HepG2 (cell line): ENCODE results near the gene INPP5K. TPM values are rescaled to one million over a fixed set of nuclear protein-coding genes. Genes with fewer than 3 reads are reported as not detected.

Source experiments
- BHLHE40 ChIP-seq: IDR thresholded peaks from 2 replicates; pipeline ENCODE4 v1.6.1; 2011; ENCODE audit warnings: low read length, improper control_type of control experiment
- BRD4 ChIP-seq: sonication (generic); formaldehyde crosslinking; IDR thresholded peaks from 2 replicates; pipeline ENCODE4 v1.4.0; 2020; ENCODE audit warnings: missing genetic modification reagents
- GZF1 ChIP-seq: sonication (generic); formaldehyde crosslinking; IDR thresholded peaks from 2 replicates; pipeline ENCODE4 v1.5.1; 2020; ENCODE audit warnings: mild to moderate bottlenecking, missing genetic modification reagents
- HMG20A ChIP-seq: IDR thresholded peaks from 2 replicates; pipeline ENCODE4 v1.6.1; 2016; ENCODE audit warnings: borderline replicate concordance
- HMGXB3 ChIP-seq: sonication (generic); formaldehyde crosslinking; IDR thresholded peaks from 2 replicates; pipeline ENCODE4 v1.4.0; 2020; ENCODE audit warnings: missing genetic modification reagents, borderline replicate concordance
- KLF15 ChIP-seq: sonication (generic); formaldehyde crosslinking; IDR thresholded peaks from 2 replicates; pipeline ENCODE4 v1.8.1; 2023; ENCODE audit warnings: borderline replicate concordance, mild to moderate bottlenecking, inconsistent platforms, missing genetic modification reagents, mixed read lengths
- MZF1 ChIP-seq: sonication (generic); formaldehyde crosslinking; IDR thresholded peaks from 2 replicates; pipeline ENCODE4 v1.8.1; 2023; ENCODE audit warnings: mild to moderate bottlenecking, missing genetic modification reagents, borderline replicate concordance
- NCOR1 ChIP-seq: fragments of 200-600 bp; sonication (generic); IDR thresholded peaks from 2 replicates; pipeline ENCODE4 v1.7.0; 2017; ENCODE audit warnings: antibody characterized with exemption, low read length, borderline replicate concordance
- NFE2L1 ChIP-seq: sonication (generic); formaldehyde crosslinking; IDR thresholded peaks from 2 replicates; pipeline ENCODE4 v1.4.0; 2020; ENCODE audit warnings: missing genetic modification reagents, mild to moderate bottlenecking, borderline replicate concordance
- PAWR ChIP-seq: sonication (generic); formaldehyde crosslinking; IDR thresholded peaks from 2 replicates; pipeline ENCODE4 v1.4.0; 2020; ENCODE audit warnings: missing genetic modification reagents, mild to moderate bottlenecking, borderline replicate concordance
- SIX1 ChIP-seq: sonication (generic); formaldehyde crosslinking; IDR thresholded peaks from 2 replicates; pipeline ENCODE4 v1.4.0; 2020; ENCODE audit warnings: missing genetic modification reagents, borderline replicate concordance
- SP2 ChIP-seq: sonication (generic); formaldehyde crosslinking; IDR thresholded peaks from 2 replicates; pipeline ENCODE4 v1.5.1; 2020; ENCODE audit warnings: mild to moderate bottlenecking, missing genetic modification reagents
- SPEN ChIP-seq: sonication (generic); formaldehyde crosslinking; IDR thresholded peaks from 2 replicates; pipeline ENCODE4 v1.5.1; 2020; ENCODE audit warnings: low read depth, mild to moderate bottlenecking, missing genetic modification reagents
- ZBTB7A ChIP-seq: sonication (generic); formaldehyde crosslinking; IDR thresholded peaks from 2 replicates; pipeline ENCODE4 v1.8.0; 2022; ENCODE audit warnings: mild to moderate bottlenecking, missing genetic modification reagents
- ZC3H4 ChIP-seq: sonication (generic); formaldehyde crosslinking; IDR thresholded peaks from 2 replicates; pipeline ENCODE4 v1.4.0; 2020; ENCODE audit warnings: missing genetic modification reagents, borderline replicate concordance
- ZFAT ChIP-seq: sonication (generic); formaldehyde crosslinking; conservative IDR thresholded peaks from 2 replicates; pipeline ENCODE4 v1.8.1; 2023; ENCODE audit warnings: missing genetic modification reagents, inconsistent platforms
- ZFP36L1 ChIP-seq: sonication (generic); formaldehyde crosslinking; IDR thresholded peaks from 2 replicates; pipeline ENCODE4 v1.8.0; 2022; ENCODE audit warnings: mild to moderate bottlenecking, missing genetic modification reagents, moderate library complexity
- ZFYVE20 ChIP-seq: sonication (generic); formaldehyde crosslinking; IDR thresholded peaks from 2 replicates; pipeline ENCODE4 v1.8.0; 2023; ENCODE audit warnings: low read depth, mild to moderate bottlenecking, moderate library complexity, missing genetic modification reagents, borderline replicate concordance
- ZNF17 ChIP-seq: sonication (generic); formaldehyde crosslinking; IDR thresholded peaks from 2 replicates; pipeline ENCODE4 v1.5.0; 2020; ENCODE audit warnings: mild to moderate bottlenecking, missing genetic modification reagents
- ZNF660 ChIP-seq: sonication (generic); formaldehyde crosslinking; IDR thresholded peaks from 2 replicates; pipeline ENCODE4 v1.5.1; 2020; ENCODE audit warnings: mild to moderate bottlenecking, low read depth, missing genetic modification reagents, borderline replicate concordance
- polyA plus RNA-seq, 8 experiments: library from polyadenylated mRNA; depleted of rRNA in 3 of 8; stranded (reverse) in 7 of 8; unstranded in 1 of 8; fragments of >200 nt; fragmentation: Illumina TruSeq in 4 of 8; extraction: Trizol in 4 of 8; gene quantifications; 2 replicates each; pipeline versions ENCODE4 v1.2.1 to v1.2.3, GENCODE V29; 2011 to 2016; ENCODE audit warnings: low read depth in 4 of 8, missing spikeins in 1 of 8, mixed read lengths in 1 of 8; ENCODE audit not compliant: insufficient read depth in 1 of 8
- total RNA-seq, 5 experiments: library from RNA; depleted of rRNA; stranded (reverse); fragments of >200 nt; fragmentation: Illumina TruSeq; extraction: Trizol; gene quantifications; 2 replicates each; pipeline ENCODE4 v1.2.3, GENCODE V29; 2016; ENCODE audit warnings: low read depth in 1 of 5
- TF ChIP-seq, protein P1 (sequence below): sonication (generic); formaldehyde crosslinking; IDR thresholded peaks from 2 replicates; pipeline ENCODE4 v1.4.0; 2020; ENCODE audit warnings: missing genetic modification reagents; ENCODE audit errors: not compliant biosample characterization
- TF ChIP-seq, protein P2 (sequence below): IDR thresholded peaks from 2 replicates; pipeline ENCODE4 v1.6.1; 2016; ENCODE audit warnings: missing biosample characterization, missing genetic modification reagents, low read depth

Gene INPP5K
- total and polyA plus RNA-seq, 2 of the 13 experiments (the other 11 are each of a cell fraction or from before 2014, with no cell fraction given), result 4.8 to 9.6 TPM

DNA sequence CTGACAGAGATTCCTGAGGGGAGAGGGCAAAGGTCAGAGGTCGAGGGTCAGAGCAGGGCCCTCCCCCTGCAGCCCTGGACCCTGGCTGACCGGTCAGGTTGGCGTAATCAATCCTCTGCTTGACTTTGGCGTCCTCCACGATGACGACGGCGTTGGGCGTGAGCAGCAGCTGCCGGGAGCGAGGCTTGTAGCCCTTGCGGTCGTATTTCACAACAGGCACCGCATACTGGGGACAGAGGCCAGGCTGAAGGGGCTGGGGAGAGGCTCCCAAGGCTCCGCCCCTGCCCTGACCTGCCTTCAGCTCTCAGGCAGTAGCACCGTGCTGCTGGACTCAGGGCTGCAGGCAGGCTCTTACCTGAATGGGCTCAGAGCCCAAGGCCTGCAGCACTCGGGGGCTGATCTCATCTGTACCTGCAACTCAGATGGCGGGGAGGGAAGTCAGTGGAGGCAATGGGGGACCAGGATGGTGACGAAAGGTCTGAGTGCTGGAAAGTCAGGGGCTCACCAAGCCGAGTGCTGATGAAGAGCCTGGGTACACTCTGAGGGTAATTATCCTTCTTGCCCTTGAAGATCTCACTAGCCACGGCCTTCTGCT lies 48.4 kb downstream of the INPP5K start (continued):
- no peak for TF ChIP-seq HMGXB3 (CRISPR knock-in tag)
- no peak for TF ChIP-seq HMG20A (CRISPR knock-in tag)
- TF ChIP-seq KLF15 (CRISPR knock-in tag), result no peak
- TF ChIP-seq MZF1 (CRISPR knock-in tag), result no peak
- peak; percentile 68; the same call in 1 of the 2 replicates for TF ChIP-seq SPEN
- no peak for TF ChIP-seq ZC3H4 (CRISPR knock-in tag)
- TF ChIP-seq ZFYVE20 (CRISPR knock-in tag), result no peak
- TF ChIP-seq, protein P1, sequence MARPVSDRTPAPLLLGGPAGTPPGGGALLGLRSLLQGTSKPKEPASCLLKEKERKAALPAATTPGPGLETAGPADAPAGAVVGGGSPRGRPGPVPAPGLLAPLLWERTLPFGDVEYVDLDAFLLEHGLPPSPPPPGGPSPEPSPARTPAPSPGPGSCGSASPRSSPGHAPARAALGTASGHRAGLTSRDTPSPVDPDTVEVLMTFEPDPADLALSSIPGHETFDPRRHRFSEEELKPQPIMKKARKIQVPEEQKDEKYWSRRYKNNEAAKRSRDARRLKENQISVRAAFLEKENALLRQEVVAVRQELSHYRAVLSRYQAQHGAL (CRISPR knock-in tag), result no peak
- no peak for TF ChIP-seq ZNF17 (CRISPR knock-in tag)
- peak; percentile 85 for TF ChIP-seq ZFP36L1
- TF ChIP-seq SIX1 (CRISPR knock-in tag), result peak; percentile 67; the same call in 1 of the 2 replicates
- TF ChIP-seq BRD4 (CRISPR knock-in tag), result no peak
- TF ChIP-seq PAWR (CRISPR knock-in tag), result no peak
- no peak for TF ChIP-seq SP2 (CRISPR knock-in tag)
- TF ChIP-seq NFE2L1 (CRISPR knock-in tag), result no peak
- peak; percentile 80; the same call in 1 of the 2 replicates for TF ChIP-seq NCOR1
- no peak for TF ChIP-seq ZFAT (CRISPR knock-in tag)
- peak; percentile 91 for TF ChIP-seq GZF1
- TF ChIP-seq BHLHE40, result peak; percentile 52
- TF ChIP-seq ZNF660 (CRISPR knock-in tag), result no peak
- peak; percentile 80 for TF ChIP-seq ZBTB7A (CRISPR knock-in tag)
- TF ChIP-seq, protein P2, sequence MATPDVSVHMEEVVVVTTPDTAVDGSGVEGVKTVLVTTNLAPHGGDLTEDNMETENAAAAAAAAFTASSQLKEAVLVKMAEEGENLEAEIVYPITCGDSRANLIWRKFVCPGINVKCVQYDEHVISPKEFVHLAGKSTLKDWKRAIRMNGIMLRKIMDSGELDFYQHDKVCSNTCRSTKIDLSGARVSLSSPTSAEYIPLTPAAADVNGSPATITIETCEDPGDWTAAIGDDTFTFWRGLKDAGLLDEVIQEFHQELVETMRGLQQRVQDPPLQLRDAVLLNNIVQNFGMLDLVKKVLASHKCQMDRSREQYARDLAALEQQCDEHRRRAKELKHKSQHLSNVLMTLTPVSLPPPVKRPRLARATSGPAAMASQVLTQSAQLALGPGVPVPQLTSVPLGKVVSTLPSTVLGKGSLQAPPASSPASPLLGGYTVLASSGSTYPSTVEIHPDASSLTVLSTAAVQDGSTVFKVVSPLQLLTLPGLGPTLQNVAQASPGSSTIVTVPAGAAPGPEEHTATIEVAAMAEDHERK (CRISPR knock-in tag), result no peak
